Liver (tissue), 9 donors: Measurements from ENCODE around the gene KCNQ1. TPM values are rescaled to one million over a fixed set of nuclear protein-coding genes. Genes with fewer than 3 reads are reported as not detected.

Experiments used
- DNase-seq: peaks from one replicate; pipeline ENCODE4 v3.0.0-alpha.2; 2017; ENCODE audit warnings: low spot score
- H3K27ac ChIP-seq, 2 donors: one replicate each; pipeline ENCODE4 v1.7.0; 2013; ENCODE audit warnings: inconsistent platforms in 2 of 2, low read length in 2 of 2, control low read depth in 1 of 2, low read depth in 1 of 2, mild to moderate bottlenecking in 1 of 2
- H3K27me3 ChIP-seq, 4 donors: one replicate each; pipeline versions ENCODE4 v1.6.1 to v1.7.0; 2013; ENCODE audit warnings: low read length in 3 of 4, inconsistent platforms in 1 of 4, mild to moderate bottlenecking in 1 of 4, moderate library complexity in 1 of 4; ENCODE audit not compliant: control insufficient read depth in 4 of 4, insufficient read depth in 4 of 4
- H3K36me3 ChIP-seq, 4 donors: one replicate each; pipeline versions ENCODE4 v1.6.1 to v1.7.0; 2013; ENCODE audit warnings: low read length in 3 of 4, mild to moderate bottlenecking in 3 of 4, low read depth in 1 of 4, moderate library complexity in 1 of 4; ENCODE audit not compliant: control insufficient read depth in 4 of 4, insufficient read depth in 3 of 4
- H3K4me1 ChIP-seq, 4 donors: one replicate each; pipeline versions ENCODE4 v1.6.1 to v1.7.0; 2013; ENCODE audit warnings: low read length in 3 of 4, mild to moderate bottlenecking in 3 of 4, moderate library complexity in 1 of 4; ENCODE audit not compliant: control insufficient read depth in 4 of 4, insufficient read depth in 4 of 4
- H3K4me3 ChIP-seq, 3 donors: one replicate each; pipeline versions ENCODE4 v1.6.1 to v1.7.0; 2013; ENCODE audit warnings: low read length in 3 of 3, control low read depth in 1 of 3, low read depth in 1 of 3, mild to moderate bottlenecking in 1 of 3
- H3K9ac ChIP-seq, 2 donors: one replicate each; pipeline ENCODE4 v1.7.0; 2013; ENCODE audit warnings: low read length in 2 of 2, mild to moderate bottlenecking in 2 of 2, moderate library complexity in 2 of 2, control low read depth in 1 of 2, low read depth in 1 of 2
- H3K9me3 ChIP-seq, 4 donors: one replicate each; pipeline versions ENCODE4 v1.6.1 to v1.7.0; 2013; ENCODE audit warnings: low read length in 3 of 4; ENCODE audit not compliant: control insufficient read depth in 4 of 4
- EGR1 ChIP-seq, 2 donors: IDR thresholded peaks; 2 replicates each; pipeline ENCODE4 v1.6.1; 2016 to 2018; ENCODE audit warnings: antibody characterized with exemption in 2 of 2, low read depth in 2 of 2
- FOXA2 ChIP-seq: IDR thresholded peaks from 2 replicates; pipeline ENCODE4 v1.6.1; 2016; ENCODE audit warnings: antibody characterized with exemption
- GABPA ChIP-seq, 2 donors: IDR thresholded peaks in 1 of 2; conservative IDR thresholded peaks in 1 of 2; 2 replicates each; pipeline ENCODE4 v1.6.1; 2016; ENCODE audit warnings: antibody characterized with exemption in 2 of 2, mild to moderate bottlenecking in 1 of 2, moderate library complexity in 1 of 2
- HNF4A ChIP-seq, 2 donors: conservative IDR thresholded peaks; 2 replicates each; pipeline ENCODE4 v1.6.1; 2016; ENCODE audit warnings: antibody characterized with exemption in 2 of 2, mild to moderate bottlenecking in 2 of 2
- HNF4G ChIP-seq: IDR thresholded peaks from 2 replicates; pipeline ENCODE4 v1.6.1; 2016; ENCODE audit warnings: antibody characterized with exemption
- JUND ChIP-seq, 2 donors: IDR thresholded peaks; 2 replicates each; pipeline ENCODE4 v1.6.1; 2016; ENCODE audit warnings: antibody characterized with exemption in 2 of 2
- NR2F2 ChIP-seq: IDR thresholded peaks from 2 replicates; pipeline ENCODE4 v1.6.1; 2016; ENCODE audit warnings: antibody characterized with exemption
- RXRA ChIP-seq, 2 donors: IDR thresholded peaks; 2 replicates each; pipeline ENCODE4 v1.6.1; 2017 to 2018; ENCODE audit warnings: antibody characterized with exemption in 2 of 2, mild to moderate bottlenecking in 1 of 2
- SP1 ChIP-seq: IDR thresholded peaks from 2 replicates; pipeline ENCODE4 v1.6.1; 2018; ENCODE audit warnings: antibody characterized with exemption, mild to moderate bottlenecking
- TAF1 ChIP-seq: conservative IDR thresholded peaks from 2 replicates; pipeline ENCODE4 v1.6.1; 2016; ENCODE audit warnings: antibody characterized with exemption, mild to moderate bottlenecking
- WGBS: extraction: QIAGEN DNeasy Blood & Tissue Kit; methylation state at CpG from one replicate; pipeline ENCODE4 v1.1.7; 2013; 5-methylcytosine and 5-hydroxymethylcytosine counted together
- polyA plus RNA-seq, 2 donors: library from polyadenylated mRNA; stranded (reverse) in 1 of 2; unstranded in 1 of 2; fragments of 200-250 nt in 1 of 2; fragments of >200 nt in 1 of 2; fragmentation: Nextera tagmentation in 1 of 2; extraction: Ambion mirVana in 1 of 2; gene quantifications; one replicate each; pipeline versions ENCODE4 v1.2.1 to v1.2.3, GENCODE V29; 2013 to 2015
- total RNA-seq, 2 donors: library from RNA; depleted of rRNA; stranded (reverse); fragments of >200 nt; gene quantifications; one replicate each; pipeline ENCODE4 v1.2.3, GENCODE V29; 2014
- TF ChIP-seq, protein P1 (sequence below): IDR thresholded peaks from 2 replicates; pipeline ENCODE4 v1.6.1; 2016; ENCODE audit warnings: antibody characterized with exemption, mild to moderate bottlenecking
- TF ChIP-seq, protein P2 (sequence below): fragments of 150-350 bp; IDR thresholded peaks from 2 replicates; pipeline ENCODE4 v1.5.1; 2017; ENCODE audit warnings: improper control_type of control experiment, low read depth, low read length; ENCODE audit not compliant: missing input control
- TF ChIP-seq, protein P3 (sequence below): IDR thresholded peaks from 2 replicates; pipeline ENCODE4 v1.6.1; 2016; ENCODE audit warnings: antibody characterized with exemption
- TF ChIP-seq, protein P4 (sequence below): IDR thresholded peaks from 2 replicates; pipeline ENCODE4 v1.6.1; 2016; ENCODE audit warnings: antibody characterized with exemption
- donor health status: healthy.
- donor health status: healthy.
- donor health status: healthy.
- donor health status: healthy.
- donor health status: healthy.

The KCNQ1 gene
- total and polyA plus RNA-seq, 4 donors: 0.31 to 2.2 (median 1.5) TPM

DNA sequence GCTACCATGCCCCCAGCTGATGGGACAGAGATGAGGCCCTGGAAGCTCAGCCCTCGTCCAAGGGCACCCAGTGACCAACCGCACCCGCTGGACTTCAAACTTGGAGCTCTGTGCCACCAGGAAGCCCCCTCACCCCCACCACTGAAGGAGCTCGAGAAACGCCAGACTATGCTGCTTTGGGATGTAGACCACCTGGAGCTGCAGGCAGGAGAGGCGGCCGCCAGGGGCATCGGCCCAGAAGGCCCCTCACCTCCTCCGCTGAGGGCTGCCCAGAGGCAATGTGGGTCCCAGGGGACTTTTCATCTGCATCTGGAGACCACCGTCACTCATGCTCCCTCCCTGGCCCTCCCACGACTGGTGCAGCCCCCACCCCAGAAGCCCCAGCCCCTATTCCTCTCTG is 412.5 kb downstream of the KCNQ1 start:
- DNase-seq: no peak
- TF ChIP-seq GABPA (IDR thresholded peaks at IDR 0.05 in 1 of 2, conservative IDR thresholded peaks at IDR 0.05 in 1 of 2): no peak
- no peak for TF ChIP-seq HNF4A (conservative IDR thresholded peaks at IDR 0.05)
- TF ChIP-seq JUND (IDR thresholded peaks at IDR 0.05): no peak
- TF ChIP-seq NR2F2: no peak
- no peak for TF ChIP-seq TAF1
- TF ChIP-seq, protein P1, sequence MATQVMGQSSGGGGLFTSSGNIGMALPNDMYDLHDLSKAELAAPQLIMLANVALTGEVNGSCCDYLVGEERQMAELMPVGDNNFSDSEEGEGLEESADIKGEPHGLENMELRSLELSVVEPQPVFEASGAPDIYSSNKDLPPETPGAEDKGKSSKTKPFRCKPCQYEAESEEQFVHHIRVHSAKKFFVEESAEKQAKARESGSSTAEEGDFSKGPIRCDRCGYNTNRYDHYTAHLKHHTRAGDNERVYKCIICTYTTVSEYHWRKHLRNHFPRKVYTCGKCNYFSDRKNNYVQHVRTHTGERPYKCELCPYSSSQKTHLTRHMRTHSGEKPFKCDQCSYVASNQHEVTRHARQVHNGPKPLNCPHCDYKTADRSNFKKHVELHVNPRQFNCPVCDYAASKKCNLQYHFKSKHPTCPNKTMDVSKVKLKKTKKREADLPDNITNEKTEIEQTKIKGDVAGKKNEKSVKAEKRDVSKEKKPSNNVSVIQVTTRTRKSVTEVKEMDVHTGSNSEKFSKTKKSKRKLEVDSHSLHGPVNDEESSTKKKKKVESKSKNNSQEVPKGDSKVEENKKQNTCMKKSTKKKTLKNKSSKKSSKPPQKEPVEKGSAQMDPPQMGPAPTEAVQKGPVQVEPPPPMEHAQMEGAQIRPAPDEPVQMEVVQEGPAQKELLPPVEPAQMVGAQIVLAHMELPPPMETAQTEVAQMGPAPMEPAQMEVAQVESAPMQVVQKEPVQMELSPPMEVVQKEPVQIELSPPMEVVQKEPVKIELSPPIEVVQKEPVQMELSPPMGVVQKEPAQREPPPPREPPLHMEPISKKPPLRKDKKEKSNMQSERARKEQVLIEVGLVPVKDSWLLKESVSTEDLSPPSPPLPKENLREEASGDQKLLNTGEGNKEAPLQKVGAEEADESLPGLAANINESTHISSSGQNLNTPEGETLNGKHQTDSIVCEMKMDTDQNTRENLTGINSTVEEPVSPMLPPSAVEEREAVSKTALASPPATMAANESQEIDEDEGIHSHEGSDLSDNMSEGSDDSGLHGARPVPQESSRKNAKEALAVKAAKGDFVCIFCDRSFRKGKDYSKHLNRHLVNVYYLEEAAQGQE: no peak
- no peak for TF ChIP-seq HNF4G
- no peak for TF ChIP-seq EGR1 (IDR thresholded peaks at IDR 0.05; ENCODE audit: low read depth in 2 of 2)
- no peak for TF ChIP-seq FOXA2
- TF ChIP-seq, protein P2, sequence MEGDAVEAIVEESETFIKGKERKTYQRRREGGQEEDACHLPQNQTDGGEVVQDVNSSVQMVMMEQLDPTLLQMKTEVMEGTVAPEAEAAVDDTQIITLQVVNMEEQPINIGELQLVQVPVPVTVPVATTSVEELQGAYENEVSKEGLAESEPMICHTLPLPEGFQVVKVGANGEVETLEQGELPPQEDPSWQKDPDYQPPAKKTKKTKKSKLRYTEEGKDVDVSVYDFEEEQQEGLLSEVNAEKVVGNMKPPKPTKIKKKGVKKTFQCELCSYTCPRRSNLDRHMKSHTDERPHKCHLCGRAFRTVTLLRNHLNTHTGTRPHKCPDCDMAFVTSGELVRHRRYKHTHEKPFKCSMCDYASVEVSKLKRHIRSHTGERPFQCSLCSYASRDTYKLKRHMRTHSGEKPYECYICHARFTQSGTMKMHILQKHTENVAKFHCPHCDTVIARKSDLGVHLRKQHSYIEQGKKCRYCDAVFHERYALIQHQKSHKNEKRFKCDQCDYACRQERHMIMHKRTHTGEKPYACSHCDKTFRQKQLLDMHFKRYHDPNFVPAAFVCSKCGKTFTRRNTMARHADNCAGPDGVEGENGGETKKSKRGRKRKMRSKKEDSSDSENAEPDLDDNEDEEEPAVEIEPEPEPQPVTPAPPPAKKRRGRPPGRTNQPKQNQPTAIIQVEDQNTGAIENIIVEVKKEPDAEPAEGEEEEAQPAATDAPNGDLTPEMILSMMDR: no peak
- TF ChIP-seq RXRA (IDR thresholded peaks at IDR 0.05): no peak
- TF ChIP-seq, protein P3, sequence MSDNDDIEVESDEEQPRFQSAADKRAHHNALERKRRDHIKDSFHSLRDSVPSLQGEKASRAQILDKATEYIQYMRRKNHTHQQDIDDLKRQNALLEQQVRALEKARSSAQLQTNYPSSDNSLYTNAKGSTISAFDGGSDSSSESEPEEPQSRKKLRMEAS: no peak
- 85% methylated on average over 11 of the region's 11 CpGs for WGBS
- no peak overlapping the region for H3K4me3 ChIP-seq
- H3K9ac ChIP-seq: no peak overlapping the region
- H3K4me1 ChIP-seq: no peaks in the 10 kb centered on the region
- no peaks in the 10 kb centered on the region for H3K9me3 ChIP-seq
- H3K27ac ChIP-seq: no peak overlapping the region
- H3K36me3 ChIP-seq: no peaks in the 10 kb centered on the region
- H3K27me3 ChIP-seq: no peaks in the 10 kb centered on the region

DNA sequence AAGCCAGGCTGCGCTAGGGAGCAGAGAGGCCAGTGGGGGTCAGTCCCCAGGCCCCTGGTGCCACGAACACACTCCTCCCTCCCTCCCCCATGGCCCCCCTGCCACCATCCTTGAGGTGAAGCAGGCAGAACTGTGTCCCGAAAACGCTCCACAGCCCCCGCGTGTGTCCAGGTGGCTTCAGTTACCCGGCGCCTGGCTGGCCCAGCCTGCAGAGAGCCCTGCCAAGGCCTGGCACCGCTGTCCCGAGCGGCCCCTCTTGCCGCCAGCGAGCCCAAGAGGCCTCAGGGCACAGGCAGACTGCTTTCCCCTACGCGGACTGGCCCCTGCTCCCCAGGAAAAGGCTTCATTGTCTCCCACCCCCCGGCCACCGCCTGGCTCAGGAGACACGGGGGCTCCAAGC is 413.1 kb downstream of the KCNQ1 start:
- H3K36me3 ChIP-seq: no peaks in the 10 kb centered on the region
- 90% methylated on average over 18 of the region's 18 CpGs for WGBS
- H3K9me3 ChIP-seq: no peaks in the 10 kb centered on the region
- H3K4me1 ChIP-seq: peaks cover 0 to 5% (median 1%) of the 10 kb centered on the region in 4 donors
- no peaks in the 10 kb centered on the region for H3K27me3 ChIP-seq
- no peak for DNase-seq
- no peak for TF ChIP-seq GABPA (IDR thresholded peaks at IDR 0.05 in 1 of 2, conservative IDR thresholded peaks at IDR 0.05 in 1 of 2)
- no peak for TF ChIP-seq SP1
- TF ChIP-seq, protein P4, sequence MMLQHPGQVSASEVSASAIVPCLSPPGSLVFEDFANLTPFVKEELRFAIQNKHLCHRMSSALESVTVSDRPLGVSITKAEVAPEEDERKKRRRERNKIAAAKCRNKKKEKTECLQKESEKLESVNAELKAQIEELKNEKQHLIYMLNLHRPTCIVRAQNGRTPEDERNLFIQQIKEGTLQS: no peak
- TF ChIP-seq HNF4G: no peak
- TF ChIP-seq EGR1 (IDR thresholded peaks at IDR 0.05; ENCODE audit: low read depth in 2 of 2): no peak
- TF ChIP-seq FOXA2: no peak
- no peak overlapping the region for H3K9ac ChIP-seq
- H3K27ac ChIP-seq: no peak overlapping the region
- no peak overlapping the region for H3K4me3 ChIP-seq
